ENCODE results near the gene GOLGA6L2.

Gene GOLGA6L2

GRCh38 chr15:23472678-23473077, 25.6 kb upstream of the GOLGA6L2 start:
- H3K4me2 ChIP-seq (ENCODE audit: low read depth, low read length) = no peak overlapping the region
- no peaks in the 10 kb centered on the region for H3K9me2 ChIP-seq (replicated peaks; ENCODE audit: insufficient read depth, low read length)
- H3K9me3 ChIP-seq (replicated peaks; ENCODE audit: insufficient read depth, low read length) = no peaks in the 10 kb centered on the region
- H3F3A ChIP-seq (ENCODE audit: insufficient read depth, low read length) = no peaks in the 10 kb centered on the region
- no peaks in the 10 kb centered on the region for H3K27me3 ChIP-seq (replicated peaks; ENCODE audit: insufficient read depth, low read length)
- no peak overlapping the region for H3K27ac ChIP-seq (ENCODE audit: low read length)
- TF ChIP-seq CTCF (IDR thresholded peaks at IDR 0.05; ENCODE audit: low read length) (no peak), EZH2 (optimal IDR thresholded peaks at IDR 0.05; ENCODE audit: low read depth, low read length) (no peak), EZH2phosphoT487 (IDR thresholded peaks at IDR 0.05; ENCODE audit: low read length) (no peak)
- H3K4me3 ChIP-seq (ENCODE audit: low read length) = no peak overlapping the region
- no peaks in the 10 kb centered on the region for H3K36me3 ChIP-seq (replicated peaks; ENCODE audit: insufficient read depth, low read length)
- H2AFZ ChIP-seq (ENCODE audit: low read length) = no peak overlapping the region
- H3K4me1 ChIP-seq (ENCODE audit: low read length) = no peaks in the 10 kb centered on the region
- no peaks in the 10 kb centered on the region for H3K79me2 ChIP-seq (ENCODE audit: low read length)
- no peak for DNase-seq
- H4K20me1 ChIP-seq (ENCODE audit: insufficient read depth, low read length) = no peaks in the 10 kb centered on the region
- no peak overlapping the region for H3K9ac ChIP-seq (ENCODE audit: low read length)

GRCh38 chr15:23472033-23472432, 25.0 kb upstream of the GOLGA6L2 start:
- no peak for TF ChIP-seq EZH2 (optimal IDR thresholded peaks at IDR 0.05; ENCODE audit: low read depth, low read length)
- no peak for TF ChIP-seq EZH2phosphoT487 (IDR thresholded peaks at IDR 0.05; ENCODE audit: low read length)
- no peak for TF ChIP-seq CTCF (IDR thresholded peaks at IDR 0.05; ENCODE audit: low read length)
- no peaks in the 10 kb centered on the region for H3K27me3 ChIP-seq (replicated peaks; ENCODE audit: insufficient read depth, low read length)

GRCh38 chr15:23467110-23467600, 20.1 kb upstream of the GOLGA6L2 start:
- Histone ChIP-seq H4K20me1 (ENCODE audit: insufficient read depth, low read length) (no peaks in the 10 kb centered on the region), H3K9me2 (replicated peaks; ENCODE audit: insufficient read depth, low read length) (no peaks in the 10 kb centered on the region), H3K27ac (ENCODE audit: low read length) (no peak overlapping the region), H3K4me2 (ENCODE audit: low read depth, low read length) (no peak overlapping the region), H3F3A (ENCODE audit: insufficient read depth, low read length) (no peaks in the 10 kb centered on the region), H3K9me3 (replicated peaks; ENCODE audit: insufficient read depth, low read length) (no peaks in the 10 kb centered on the region), H3K27me3 (replicated peaks; ENCODE audit: insufficient read depth, low read length) (no peaks in the 10 kb centered on the region), H3K4me1 (ENCODE audit: low read length) (no peaks in the 10 kb centered on the region), H3K36me3 (replicated peaks; ENCODE audit: insufficient read depth, low read length) (no peaks in the 10 kb centered on the region), H3K79me2 (ENCODE audit: low read length) (no peaks in the 10 kb centered on the region), H3K9ac (ENCODE audit: low read length) (no peak overlapping the region), H3K4me3 (ENCODE audit: low read length) (no peak overlapping the region), H2AFZ (ENCODE audit: low read length) (no peak overlapping the region)
- TF ChIP-seq CTCF (IDR thresholded peaks at IDR 0.05; ENCODE audit: low read length) (peak; percentile 62), EZH2phosphoT487 (IDR thresholded peaks at IDR 0.05; ENCODE audit: low read length) (no peak)
- peak; percentile 81 for DNase-seq

More at GRCh38 chr15:23472033-23472432, 25.0 kb upstream of the GOLGA6L2 start:
- H4K20me1 ChIP-seq (ENCODE audit: insufficient read depth, low read length) = no peaks in the 10 kb centered on the region
- no peaks in the 10 kb centered on the region for H3K79me2 ChIP-seq (ENCODE audit: low read length)
- no peaks in the 10 kb centered on the region for H3F3A ChIP-seq (ENCODE audit: insufficient read depth, low read length)
- H3K4me2 ChIP-seq (ENCODE audit: low read depth, low read length) = no peak overlapping the region
- H3K4me1 ChIP-seq (ENCODE audit: low read length) = no peaks in the 10 kb centered on the region
- no peaks in the 10 kb centered on the region for H3K9me3 ChIP-seq (replicated peaks; ENCODE audit: insufficient read depth, low read length)
- no peak overlapping the region for H3K9ac ChIP-seq (ENCODE audit: low read length)
- H2AFZ ChIP-seq (ENCODE audit: low read length) = no peak overlapping the region
- H3K4me3 ChIP-seq (ENCODE audit: low read length) = no peak overlapping the region
- no peaks in the 10 kb centered on the region for H3K36me3 ChIP-seq (replicated peaks; ENCODE audit: insufficient read depth, low read length)
- H3K9me2 ChIP-seq (replicated peaks; ENCODE audit: insufficient read depth, low read length) = no peaks in the 10 kb centered on the region
- H3K27ac ChIP-seq (ENCODE audit: low read length) = no peak overlapping the region
- DNase-seq = no peak

Data from MM.1S (cell line).